SKM-1 treated with dmso at 0.1 percent for 144 hours (cell line): Measurements from ENCODE around the gene MDN1.
"Not testable (repeated sequence)": the region's sequence is repeated elsewhere in the genome, so short reads cannot be mapped to it uniquely, and the experiment has no call there.

Experiments
- DNase-seq: peaks from one replicate; lab custom pipeline; 2025; ENCODE audit not compliant: unreplicated experiment; lab: John Stamatoyannopoulos, UW

The MDN1 gene

GRCh38 chr6:89775150-89775549 lies 44.4 kb downstream of the MDN1 start:
- DNase-seq, result no peak

- no peak for DNase-seq
Observed at GRCh38 chr6:89769572-89769971, 50.0 kb downstream of the MDN1 start.

DNA sequence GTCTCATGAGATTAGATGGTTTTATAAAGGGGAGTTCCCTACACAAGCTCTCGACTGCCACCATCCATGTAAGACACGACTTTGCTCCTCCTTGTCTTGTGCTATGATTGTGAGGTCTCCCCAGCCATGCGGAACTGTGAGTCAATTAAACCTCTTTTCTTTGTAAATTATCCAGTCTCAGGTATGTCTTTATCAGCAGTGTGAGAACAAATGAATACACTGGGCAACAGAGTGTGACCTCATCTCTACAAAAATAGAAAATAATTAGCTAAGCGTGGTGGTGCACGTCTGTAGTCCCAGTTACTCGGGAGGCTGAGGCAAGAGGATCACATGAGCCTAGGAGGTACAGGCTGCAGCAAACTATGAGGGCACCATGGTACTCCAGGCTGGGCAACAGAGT lies 51.3 kb downstream of the MDN1 start:
- no peak for DNase-seq

DNA sequence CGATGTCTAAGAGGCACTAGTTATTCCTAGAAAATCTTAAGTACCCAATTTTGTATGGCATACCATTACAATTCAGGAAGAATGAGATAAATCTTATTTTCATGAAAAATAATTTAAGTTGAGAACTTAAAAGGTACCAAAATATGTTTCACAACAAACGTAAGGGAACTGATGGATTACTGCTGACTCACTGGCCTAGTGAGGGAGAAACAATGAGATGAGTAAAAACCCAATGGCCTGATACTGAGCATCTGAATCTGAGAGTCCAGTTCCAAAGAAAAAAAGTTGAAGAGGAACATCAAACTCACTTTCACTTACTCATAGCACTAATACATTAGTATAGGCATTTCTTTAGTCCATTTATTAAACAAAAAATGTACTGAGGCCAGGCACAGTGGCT lies 56.0 kb downstream of the MDN1 start:
- DNase-seq, result no peak

- DNase-seq, result no peak
Observed at GRCh38 chr6:89758830-89759229, 60.8 kb downstream of the MDN1 start.

- no peak for DNase-seq
Observed at GRCh38 chr6:89750338-89750737, 69.3 kb downstream of the MDN1 start.

- no peak for DNase-seq
Observed at GRCh38 chr6:89749918-89750317, 69.7 kb downstream of the MDN1 start.

DNA sequence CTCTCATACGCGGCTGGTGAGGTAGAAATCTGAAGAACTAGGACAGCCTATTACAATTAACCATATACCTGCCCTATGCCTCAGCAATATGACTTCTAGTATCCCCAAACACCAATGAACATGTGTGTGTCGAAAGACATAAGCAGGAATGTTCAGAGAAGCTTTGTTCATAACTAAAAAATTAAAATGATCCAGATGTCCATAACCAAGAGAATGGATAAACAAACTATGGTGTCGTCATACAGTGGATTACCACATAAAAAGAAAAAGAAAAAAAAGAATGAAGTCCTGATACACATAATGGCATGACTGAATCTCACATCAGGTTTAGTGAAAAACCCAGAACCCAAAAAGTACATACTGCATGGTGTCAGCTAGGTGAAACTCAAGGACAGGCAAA lies 73.9 kb downstream of the MDN1 start:
- DNase-seq, result no peak

- DNase-seq, result no peak
Observed at GRCh38 chr6:89745096-89745495, 74.5 kb downstream of the MDN1 start.

DNA sequence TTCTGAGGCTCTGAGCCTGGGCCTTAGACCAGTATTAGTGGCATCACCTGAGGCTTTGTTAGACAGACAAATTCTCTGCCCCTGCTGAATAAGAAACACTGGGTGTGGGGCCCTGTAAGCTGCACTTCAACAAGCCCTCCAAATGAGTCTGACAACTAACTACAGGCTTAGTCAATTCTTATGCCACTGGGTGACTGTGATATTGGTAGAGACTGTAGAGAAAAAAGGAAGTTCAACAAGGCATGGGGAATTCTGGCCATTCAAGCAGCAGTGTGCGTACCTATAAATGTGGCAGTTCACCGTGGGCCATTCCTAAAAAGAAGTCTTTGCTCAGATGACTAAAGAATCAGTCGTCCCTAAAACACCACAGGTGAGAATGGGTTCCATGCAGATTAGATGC lies 82.7 kb downstream of the MDN1 start:
- peak; percentile 4 for DNase-seq

- DNase-seq, result no peak
Observed at GRCh38 chr6:89734526-89734925, 85.1 kb downstream of the MDN1 start.

- no peak for DNase-seq
Observed at GRCh38 chr6:89731924-89732567, 87.5 kb downstream of the MDN1 start.

DNA sequence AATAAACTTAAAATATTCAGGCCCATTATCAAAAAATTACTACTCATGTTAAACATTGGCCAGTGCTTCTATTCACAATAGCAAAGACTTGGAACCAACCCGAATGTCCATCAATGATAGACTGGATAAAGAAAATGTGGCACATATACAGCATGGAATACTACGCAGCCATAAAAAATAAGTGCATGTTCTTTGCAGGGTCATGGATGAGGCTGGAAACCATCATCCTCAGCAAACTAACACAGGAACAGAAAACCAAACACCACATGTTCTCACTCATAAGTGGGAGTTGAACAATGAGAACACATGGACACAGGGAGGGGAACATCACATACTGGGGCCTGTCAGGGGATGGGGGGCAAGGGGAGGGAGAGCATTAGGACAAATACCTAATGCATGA lies 88.3 kb downstream of the MDN1 start:
- not testable (repeated sequence) for DNase-seq

DNA sequence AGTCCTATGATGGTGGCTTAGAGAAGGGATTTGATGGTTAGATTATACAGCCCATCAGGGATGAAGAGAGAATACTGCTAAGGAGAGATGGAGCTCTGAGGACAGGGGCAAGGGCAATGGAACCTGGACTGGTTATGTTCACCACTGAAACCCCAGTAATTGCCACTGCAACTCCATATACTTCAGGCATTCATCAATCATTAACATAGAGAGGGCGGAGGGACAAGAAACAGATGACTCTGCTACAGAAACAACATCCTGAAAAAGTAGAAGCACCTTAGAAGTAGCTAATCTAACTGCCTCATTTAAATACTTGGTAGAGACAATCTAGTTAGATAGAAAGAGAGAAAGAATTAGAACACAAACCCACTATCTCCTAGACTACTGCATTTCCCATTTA lies 89.8 kb downstream of the MDN1 start:
- no peak for DNase-seq

DNA sequence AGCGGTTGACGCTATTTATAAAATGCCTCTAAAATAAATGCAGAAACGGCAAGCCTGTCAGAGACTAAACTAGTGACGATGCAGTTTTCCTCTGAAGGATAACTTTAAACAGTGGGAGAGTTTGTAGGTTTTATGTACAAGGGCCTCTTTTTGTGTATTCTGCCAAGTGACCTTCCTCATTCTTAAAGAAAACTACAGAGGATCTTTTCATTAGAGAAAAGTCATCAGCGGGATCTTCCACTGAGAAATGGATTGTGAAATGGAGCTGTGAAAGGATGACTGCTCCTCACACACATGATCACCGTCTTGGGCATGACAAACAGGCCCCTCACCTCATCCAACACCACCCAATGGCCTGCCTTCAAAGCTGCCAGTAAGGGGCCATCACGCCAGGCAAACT lies 92.1 kb downstream of the MDN1 start:
- DNase-seq, result no peak

- DNase-seq, result no peak
Observed at GRCh38 chr6:89724981-89725380, 94.6 kb downstream of the MDN1 start.

GRCh38 chr6:89723046-89723445 lies 96.5 kb downstream of the MDN1 start:
- DNase-seq, result no peak

- DNase-seq, result no peak
Observed at GRCh38 chr6:89716532-89716931, 103.1 kb downstream of the MDN1 start.

DNA sequence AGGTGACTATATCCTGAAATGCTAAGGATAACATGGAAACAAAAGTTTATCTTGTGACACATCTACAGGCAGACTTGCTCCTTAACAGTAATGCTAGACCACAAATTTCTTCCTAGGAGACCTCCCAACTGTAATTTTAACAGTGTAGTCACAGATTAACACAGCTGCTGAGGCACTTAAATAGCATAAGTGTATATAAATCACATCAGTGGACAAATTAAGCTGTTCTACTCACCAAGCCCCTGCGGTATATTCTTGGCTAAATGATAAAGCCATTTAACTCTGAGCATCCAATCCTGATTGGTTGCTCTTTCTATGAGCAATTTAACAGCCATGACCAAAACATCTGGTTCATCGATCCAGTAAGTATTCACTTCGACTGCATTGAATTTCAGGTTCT lies 107.8 kb downstream of the MDN1 start:
- DNase-seq, result no peak

DNA sequence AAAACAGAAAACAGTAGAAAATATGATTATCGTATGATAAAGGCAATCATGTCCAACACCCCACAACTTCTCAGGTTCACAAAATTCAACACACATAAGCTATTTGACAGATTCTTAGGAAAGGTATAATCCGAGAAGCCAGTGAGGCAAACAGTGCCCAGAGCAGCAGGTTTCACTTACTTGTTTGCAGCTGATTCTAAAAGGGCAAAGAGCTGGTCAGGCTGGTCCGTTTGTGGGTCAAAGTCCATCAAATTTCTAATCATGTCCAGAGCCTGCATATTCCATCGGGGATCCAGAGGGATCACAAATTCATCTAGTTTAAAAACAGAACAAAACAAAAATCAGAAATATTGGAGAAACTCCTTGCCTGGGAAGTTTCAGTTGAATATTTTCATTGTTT lies 111.3 kb downstream of the MDN1 start:
- no peak for DNase-seq

DNA sequence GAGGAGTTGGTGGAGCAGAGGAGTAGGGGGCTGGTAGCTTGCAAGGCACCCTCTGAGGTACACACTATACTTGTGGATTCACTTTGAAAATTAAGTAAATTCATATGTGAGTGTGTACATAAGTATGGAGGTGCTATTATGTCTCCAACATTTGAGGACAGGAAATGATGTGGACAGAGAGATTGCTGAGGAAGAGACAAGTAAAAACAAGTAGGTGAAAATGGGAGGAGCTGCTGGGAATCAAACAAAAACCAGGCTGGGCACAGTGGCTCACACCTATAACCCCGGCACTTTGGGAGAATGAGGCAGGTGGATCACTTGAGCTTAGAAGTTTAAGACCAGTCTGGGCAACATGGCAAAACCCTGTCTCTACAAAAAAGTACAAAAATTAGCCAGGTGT lies 111.8 kb downstream of the MDN1 start:
- DNase-seq, result no peak

GRCh38 chr6:89706121-89706520 lies 113.5 kb downstream of the MDN1 start:
- no peak for DNase-seq

- DNase-seq, result no peak
Observed at GRCh38 chr6:89703292-89703691, 116.3 kb downstream of the MDN1 start.

GRCh38 chr6:89702349-89702748 lies 117.2 kb downstream of the MDN1 start:
- DNase-seq, result no peak
